CD4-positive, alpha-beta T cell treated with Interleukin-17A for 1 hour (primary cell): ENCODE results near the gene SAAL1.

Experiments
- DNase-seq: peaks from one replicate; pipeline ENCODE4 v3.0.0-alpha.2; 2020

Gene SAAL1

DNA sequence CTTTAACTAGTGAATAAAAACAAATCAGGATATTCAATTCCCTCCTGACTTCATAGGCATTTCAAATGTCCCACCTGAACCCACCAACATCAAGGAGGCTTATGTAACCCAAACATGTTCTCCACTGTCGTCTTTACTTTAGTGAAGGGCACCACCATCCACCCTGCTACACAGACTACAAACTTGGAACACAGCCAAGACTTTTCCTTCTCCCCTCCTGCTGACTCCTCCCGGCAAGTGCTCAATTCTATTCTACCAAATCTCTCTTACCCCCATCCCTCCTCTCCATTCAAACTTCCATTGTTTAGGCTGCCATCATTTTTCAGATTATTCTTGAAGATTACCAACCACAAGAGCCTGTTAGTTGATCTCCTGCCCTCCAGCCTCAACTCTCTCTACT, 24.3 kb downstream of the SAAL1 start:
- DNase-seq = no peak

DNA sequence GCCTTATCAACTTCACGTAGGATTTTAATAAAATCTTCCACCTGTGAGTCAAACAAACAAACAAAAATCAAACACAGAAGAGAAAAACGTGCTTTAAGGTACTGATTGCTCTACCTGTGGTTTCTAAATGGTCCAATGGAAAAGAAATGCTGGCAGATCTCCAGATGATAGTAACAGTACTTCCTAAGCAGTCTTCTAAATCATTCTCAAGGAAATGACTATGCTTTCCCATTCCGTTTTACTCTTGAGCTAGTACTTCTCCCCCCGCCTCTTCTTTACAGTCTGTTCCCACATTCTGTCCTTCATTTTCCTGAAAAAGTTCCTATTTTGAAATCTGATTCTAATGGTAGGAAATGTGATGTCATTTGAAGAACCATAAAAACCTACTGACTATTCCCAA, 25.4 kb downstream of the SAAL1 start:
- DNase-seq = no peak

DNA sequence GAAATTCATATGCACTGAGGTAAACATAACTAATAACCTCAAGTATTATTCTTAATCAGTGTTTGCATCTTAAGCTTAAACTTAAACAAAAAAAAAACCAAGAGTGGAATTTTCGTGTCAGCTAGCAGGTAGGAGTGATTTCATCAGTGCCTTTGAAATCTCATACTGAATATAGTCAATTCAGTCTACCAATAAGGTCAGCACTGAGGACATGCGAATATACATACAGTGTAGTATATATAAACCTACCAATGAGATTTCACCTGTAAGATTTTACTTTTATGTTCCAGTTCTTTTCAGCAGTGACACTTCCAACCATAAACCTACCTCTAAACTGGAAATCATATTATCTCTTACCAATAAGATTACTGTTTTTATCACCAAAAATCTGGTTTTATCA, 27.0 kb downstream of the SAAL1 start:
- DNase-seq = no peak

DNA sequence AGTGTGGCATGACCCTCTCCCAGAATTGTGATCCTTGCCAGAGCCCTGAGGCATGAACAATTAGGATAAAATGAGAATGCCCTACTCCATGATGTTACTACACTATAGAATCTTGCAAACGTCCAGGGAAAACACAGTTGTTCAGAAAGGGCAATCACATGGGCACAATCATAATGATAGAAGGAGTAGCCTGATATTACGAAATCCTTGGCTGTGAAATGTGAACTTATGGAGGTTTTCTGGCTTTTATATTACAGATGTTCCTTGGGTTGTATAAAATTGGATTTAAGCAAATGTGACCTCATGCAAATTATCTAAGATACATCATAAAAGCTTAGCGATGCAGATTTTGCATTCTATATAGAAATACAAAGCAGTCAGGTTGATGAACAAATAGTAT, 30.4 kb downstream of the SAAL1 start:
- DNase-seq = no peak

DNA sequence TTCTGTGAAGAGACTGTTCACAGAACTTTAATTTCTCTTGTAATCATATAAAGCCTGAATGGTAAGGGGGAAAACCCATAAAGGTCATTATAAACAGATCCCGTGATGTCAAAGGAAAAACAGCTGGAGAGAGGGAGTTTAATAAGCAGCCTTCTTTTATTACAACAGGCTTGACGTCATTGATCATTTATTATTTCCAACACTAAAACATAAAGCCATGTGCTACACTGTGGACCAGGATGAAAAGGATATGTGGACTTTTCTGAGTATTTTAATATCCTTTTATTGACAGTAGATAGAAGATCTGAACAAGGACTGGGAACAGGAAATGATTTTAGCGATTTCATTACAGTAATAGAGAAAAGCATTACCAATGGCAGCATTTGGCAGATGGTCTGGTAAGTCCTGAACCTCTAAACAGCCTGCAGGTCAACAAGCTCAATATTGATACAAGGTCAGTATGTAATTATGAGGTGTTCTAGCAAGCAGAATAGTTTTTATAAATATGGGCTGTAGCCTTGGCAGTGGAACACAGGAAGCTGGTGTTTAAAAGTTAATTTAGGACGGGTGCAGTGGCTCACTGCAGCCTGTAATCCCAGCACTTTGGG, 34.7 kb downstream of the SAAL1 start:
- DNase-seq = no peak

DNA sequence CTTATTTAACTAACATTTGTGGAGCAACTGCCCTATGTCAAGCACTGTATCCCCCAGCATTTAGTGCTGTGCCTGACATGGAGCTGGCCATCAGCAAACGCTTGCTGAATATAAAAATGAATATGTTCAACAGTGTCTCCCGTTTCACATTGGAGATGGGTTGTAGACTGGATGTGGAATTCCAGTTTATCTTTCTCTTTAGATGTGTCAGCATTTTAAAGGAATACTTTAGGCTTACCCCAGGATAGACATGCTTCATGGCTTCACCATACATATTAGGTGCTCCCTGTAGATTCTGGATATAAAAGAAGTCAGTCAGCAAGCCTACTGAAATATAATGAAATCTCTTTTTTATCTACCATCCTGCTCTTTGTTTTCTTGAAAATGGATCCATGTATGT, 38.5 kb downstream of the SAAL1 start:
- DNase-seq = no peak

DNA sequence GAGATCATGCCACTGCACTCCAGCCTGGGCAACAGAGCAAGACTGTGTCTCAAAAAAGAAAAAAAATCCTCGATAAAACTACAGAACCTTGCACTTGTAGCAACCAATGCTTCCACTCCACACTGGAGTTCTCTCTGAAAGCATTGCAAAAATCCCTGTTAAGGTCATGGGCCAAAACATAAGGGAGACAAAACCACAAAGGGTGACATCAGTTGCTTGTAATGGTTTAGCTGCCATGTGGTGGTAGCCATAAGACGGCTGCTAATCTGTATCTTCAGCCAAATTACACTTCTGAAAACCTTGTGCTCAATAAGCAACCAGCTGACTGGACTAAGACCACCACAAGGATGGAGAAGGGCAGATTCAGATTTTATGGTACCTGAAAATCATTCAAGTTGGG, 39.3 kb downstream of the SAAL1 start:
- no peak for DNase-seq

DNA sequence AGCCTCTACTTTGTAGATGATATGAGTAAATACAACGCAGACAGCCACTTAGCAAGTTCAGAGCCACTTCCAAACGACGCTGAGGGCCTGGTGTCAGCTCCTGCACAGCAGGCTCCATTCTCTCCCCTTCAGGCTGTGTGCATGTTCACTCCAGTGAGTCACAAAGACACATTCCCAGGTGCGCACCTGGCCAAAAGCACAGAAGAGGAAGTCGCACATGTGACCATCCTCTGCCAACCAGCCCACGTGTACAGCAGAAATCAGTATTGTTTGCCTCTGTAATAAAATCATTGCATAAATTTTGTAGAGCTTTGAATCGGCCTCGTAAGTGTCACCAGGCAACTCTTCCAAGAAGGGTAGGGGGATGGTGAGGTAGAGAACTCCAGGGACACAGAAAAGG, 40.3 kb downstream of the SAAL1 start:
- DNase-seq = no peak

DNA sequence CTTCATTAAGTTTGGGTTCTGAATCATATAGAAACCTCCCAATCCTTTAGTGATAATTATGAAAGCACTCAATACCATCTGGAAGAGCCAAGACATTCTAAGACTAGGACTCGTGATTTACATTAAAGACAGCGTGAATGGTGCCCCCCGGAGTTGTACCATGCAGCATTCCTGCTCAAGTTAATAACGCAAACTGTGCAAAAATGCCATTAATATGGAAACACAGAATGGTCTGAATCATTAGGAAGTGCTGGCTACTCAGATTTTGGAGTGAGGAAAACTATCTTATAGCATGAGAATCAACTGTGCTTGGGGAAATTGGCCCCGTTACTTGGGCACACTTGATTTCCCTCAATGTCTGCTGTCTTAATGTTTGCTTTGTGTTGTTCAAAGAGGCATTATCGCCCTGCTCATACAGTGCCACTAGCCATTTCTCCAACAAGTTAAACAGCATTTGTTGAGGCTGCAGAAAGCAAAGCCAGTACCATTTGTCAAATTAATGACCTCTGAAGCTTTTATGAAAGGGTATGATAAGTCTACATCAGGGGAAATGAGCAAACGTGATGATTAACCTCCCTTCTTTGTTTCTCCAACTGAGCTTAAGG, 41.3 kb downstream of the SAAL1 start:
- no peak for DNase-seq

DNA sequence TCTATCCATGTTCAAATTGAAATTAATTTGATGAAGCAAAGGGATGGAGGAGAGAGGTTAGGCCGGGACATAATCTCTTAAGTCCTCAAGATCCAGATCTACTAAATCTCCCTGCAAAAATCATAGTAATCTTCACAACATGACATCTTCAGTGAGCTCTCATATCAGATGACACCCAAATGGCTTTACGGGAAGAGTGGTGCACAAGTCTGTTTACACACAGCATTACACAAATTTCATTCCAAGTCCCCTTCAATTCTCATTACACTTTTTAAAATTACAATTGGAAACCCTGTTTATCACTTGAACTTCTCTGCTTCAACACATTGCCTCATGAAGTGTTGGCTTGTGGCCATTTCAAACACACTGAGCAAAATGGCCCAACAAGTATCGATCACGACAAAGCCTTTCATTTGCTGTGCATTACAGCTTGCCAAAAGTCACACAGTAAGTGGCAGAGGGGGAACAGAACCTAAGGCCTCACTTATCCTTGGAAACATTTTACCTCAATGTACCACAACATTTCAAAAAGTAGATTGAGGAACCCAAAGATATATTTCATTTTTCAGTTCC, 41.9 kb downstream of the SAAL1 start:
- no peak for DNase-seq

DNA sequence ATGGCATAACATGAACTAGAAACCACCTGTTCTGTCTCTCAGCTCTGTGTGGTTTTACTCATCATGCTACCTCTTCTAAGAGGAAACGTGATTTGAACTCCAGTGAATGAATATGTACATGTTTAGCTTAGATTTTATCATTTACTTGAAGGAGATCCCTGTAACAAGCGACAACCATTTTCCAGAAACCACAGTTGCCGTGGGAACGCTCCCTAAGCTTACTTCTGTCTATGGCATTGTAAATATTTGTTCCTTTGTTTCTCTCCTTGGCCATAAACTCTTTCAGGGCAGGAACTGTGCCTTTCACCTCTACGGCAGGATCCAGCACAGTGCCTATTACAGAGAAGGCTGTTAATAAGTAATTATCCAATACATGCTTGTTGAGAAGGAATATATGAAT, 42.8 kb downstream of the SAAL1 start:
- DNase-seq = no peak

DNA sequence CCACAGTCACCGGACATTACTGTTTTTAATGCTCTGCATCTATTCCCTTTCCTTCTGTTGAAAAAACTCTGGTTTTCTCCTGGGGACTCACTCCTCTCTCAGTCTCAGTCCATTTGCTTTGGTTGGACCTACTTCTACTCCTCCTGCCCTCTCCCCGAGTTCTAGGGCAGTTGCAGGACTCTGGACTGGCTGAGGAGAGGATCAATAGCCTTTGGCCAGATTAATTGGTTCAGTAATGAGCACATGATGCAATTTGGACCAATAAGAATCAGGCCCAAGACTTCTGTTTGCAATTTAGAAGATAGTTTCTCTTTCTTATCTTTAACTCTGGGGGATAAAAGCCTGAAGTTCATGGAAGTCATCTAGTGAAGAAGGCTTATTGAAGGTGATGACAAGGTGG, 44.5 kb downstream of the SAAL1 start:
- no peak for DNase-seq

DNA sequence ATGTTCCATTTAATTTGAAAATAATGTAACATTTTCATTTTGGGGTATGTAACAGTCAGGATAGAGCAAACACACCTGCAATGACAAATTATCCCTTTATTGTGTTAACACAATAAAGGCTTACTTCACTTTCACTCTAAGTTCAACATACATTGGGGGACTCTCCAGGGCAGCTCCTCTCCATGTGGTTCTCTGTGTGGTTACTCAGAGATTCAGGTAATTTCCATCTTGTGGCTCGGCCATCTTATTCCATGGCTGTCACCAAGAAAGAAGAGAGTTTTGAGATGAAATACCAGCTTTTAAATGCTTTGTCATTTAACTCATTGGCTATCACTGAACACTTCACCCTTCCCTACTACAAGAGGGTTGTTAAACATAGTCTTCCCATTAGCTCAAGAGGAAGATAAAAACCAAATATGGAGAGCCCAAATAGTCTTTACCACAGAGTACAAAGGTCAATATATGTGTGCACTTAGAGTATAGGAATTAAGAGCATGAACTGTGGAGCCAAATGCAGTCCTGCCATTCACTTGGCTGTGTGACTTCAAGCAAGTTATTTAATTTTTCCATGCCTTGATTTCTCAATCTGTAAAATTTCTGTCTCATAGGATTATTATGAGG, 49.2 kb downstream of the SAAL1 start:
- DNase-seq = no peak

DNA sequence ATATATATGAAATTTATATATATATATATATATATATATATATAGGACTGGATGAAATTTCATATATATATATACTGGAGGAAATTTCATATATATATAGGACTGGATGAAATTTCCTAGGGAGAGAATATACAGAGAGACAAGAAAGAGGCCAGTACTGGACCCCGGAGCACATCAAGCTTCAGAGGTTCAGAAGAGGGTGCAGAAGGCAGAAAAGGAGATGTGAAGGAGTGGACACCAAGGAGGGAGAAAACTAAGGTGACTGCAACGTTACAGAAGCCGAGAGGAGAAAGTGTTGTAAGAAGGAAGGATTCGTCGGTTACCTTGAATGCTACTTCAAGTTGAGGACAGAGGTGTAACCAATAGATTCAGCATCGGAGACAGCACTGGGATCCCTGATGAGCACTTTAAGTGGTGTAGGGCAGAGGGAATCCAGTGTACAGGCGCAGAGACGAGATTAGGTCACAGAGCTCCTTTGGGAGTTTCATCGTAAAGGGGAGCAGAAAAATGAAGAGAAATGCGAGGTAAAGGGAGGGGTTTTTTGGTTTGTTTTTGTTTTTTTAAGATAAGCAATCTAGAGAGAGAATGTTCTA, 51.3 kb downstream of the SAAL1 start:
- no peak for DNase-seq

DNA sequence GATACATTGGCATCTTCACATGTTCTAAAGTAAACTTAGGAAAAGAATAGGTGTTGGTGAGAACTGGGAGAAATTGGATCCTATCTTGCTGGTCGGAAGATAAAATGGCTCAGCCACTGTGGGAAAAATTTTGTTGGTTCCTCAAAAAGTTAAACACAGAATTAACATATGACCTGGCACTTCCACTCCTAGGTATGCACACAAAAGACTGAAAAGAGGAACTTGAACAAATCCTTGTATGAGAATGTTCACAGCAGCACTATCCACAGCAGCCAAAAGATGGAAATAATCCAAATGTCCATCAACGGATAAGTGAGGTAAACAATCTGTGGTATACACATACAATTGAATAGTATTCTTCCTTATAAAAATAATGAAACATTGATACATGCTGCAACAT, 55.0 kb downstream of the SAAL1 start:
- no peak for DNase-seq

DNA sequence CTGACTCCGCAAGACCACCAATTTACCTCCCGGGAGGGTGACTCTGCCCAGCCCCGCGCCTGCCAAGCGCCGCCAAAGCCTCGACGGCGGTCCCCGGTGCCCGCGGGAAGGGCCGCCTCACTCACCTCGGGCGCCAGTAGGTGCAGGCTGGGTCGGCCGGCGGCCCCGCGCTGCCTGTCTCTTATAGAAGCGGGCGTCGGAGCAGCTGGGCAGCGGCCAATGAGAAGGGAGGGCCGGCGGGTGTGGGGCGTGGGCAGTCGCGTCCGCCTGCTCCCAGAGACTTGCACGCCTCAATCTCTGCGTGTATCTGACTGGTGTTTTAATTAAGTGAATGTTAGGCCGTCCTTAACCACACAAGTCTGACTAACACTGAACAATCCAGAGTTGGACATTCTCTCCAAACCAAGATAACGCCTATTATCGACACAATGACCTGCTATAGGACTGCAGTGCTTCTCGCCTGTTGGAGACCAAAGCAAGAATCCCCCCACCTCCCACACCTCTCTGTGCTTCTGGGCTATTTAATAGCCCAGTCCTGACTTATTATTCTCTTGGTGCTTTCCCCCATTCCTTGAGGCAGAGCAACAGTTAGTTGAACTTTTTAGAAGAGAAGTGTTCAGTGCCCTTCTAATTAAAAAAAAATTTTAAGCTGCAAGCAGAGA, 59.6 kb downstream of the SAAL1 start, which contains the start of gene TPH1:
TPH1 (minus strand) TSS at position 154 of the 662 bp plus-strand sequence. CDS start 5,507 bp downstream, outside the sequence.
- no peak for DNase-seq

DNA sequence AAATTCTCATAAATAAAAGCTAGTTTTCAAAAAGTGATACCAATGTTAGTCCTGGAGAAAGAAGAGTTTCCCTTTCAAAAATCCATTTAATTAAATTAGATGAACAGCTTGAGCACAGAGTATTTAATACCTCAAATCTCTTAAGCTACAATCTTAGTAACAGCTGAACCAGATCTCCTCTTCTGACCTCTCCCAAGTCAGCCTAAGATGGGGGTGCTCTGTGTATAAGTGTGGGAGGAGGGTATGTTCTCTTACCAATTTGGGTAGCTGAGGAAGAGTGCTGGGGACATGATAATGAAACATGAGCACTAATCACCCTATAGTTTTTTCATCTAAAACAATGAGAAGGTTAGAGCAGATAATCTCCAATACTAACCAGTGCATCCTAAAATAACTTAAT, 69.4 kb downstream of the SAAL1 start:
- DNase-seq = no peak
